HL-60 (cell line): Measurements from ENCODE around the gene CSGALNACT2.

ENCODE experiments used
- GABPA ChIP-seq: IDR thresholded peaks from 2 replicates; pipeline ENCODE4 v1.6.1; 2012; ENCODE audit warnings: low read depth
- POLR2AphosphoS5 ChIP-seq: IDR thresholded peaks from 2 replicates; pipeline ENCODE4 v1.6.1; 2012; ENCODE audit warnings: low read depth
- TF ChIP-seq, protein P1 (sequence below): IDR thresholded peaks from one replicate; pipeline ENCODE4 v1.5.1; 2011; ENCODE audit warnings: low read length, control low read depth, inconsistent platforms; ENCODE audit not compliant: insufficient read depth
- TF ChIP-seq, protein P2 (sequence below): IDR thresholded peaks from 2 replicates; pipeline ENCODE4 v1.6.1; 2012; ENCODE audit warnings: low read depth; ENCODE audit not compliant: insufficient replicate concordance

DNA sequence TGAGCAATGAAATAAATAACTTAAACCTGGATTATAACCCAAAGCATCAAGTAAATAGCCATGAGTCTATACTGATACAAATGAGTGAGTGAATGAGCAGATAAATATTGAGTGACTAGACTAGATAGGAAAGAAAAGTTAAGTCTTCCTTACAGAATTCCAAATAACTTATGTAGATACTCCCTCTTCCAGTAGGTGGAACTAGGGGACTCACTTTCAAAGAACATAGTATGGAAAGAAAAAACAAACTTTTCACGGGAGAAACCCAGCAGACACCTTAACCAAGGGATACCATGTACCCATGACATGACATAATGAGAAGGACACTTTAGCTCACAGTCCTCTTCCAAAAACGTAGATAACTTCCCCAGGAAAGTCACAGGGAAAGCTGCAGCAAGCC lies 32.2 kb downstream of the CSGALNACT2 start:
- TF ChIP-seq, protein P1, sequence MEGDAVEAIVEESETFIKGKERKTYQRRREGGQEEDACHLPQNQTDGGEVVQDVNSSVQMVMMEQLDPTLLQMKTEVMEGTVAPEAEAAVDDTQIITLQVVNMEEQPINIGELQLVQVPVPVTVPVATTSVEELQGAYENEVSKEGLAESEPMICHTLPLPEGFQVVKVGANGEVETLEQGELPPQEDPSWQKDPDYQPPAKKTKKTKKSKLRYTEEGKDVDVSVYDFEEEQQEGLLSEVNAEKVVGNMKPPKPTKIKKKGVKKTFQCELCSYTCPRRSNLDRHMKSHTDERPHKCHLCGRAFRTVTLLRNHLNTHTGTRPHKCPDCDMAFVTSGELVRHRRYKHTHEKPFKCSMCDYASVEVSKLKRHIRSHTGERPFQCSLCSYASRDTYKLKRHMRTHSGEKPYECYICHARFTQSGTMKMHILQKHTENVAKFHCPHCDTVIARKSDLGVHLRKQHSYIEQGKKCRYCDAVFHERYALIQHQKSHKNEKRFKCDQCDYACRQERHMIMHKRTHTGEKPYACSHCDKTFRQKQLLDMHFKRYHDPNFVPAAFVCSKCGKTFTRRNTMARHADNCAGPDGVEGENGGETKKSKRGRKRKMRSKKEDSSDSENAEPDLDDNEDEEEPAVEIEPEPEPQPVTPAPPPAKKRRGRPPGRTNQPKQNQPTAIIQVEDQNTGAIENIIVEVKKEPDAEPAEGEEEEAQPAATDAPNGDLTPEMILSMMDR: no peak
- TF ChIP-seq GABPA (no peak), POLR2AphosphoS5 (no peak)
- TF ChIP-seq, protein P2, sequence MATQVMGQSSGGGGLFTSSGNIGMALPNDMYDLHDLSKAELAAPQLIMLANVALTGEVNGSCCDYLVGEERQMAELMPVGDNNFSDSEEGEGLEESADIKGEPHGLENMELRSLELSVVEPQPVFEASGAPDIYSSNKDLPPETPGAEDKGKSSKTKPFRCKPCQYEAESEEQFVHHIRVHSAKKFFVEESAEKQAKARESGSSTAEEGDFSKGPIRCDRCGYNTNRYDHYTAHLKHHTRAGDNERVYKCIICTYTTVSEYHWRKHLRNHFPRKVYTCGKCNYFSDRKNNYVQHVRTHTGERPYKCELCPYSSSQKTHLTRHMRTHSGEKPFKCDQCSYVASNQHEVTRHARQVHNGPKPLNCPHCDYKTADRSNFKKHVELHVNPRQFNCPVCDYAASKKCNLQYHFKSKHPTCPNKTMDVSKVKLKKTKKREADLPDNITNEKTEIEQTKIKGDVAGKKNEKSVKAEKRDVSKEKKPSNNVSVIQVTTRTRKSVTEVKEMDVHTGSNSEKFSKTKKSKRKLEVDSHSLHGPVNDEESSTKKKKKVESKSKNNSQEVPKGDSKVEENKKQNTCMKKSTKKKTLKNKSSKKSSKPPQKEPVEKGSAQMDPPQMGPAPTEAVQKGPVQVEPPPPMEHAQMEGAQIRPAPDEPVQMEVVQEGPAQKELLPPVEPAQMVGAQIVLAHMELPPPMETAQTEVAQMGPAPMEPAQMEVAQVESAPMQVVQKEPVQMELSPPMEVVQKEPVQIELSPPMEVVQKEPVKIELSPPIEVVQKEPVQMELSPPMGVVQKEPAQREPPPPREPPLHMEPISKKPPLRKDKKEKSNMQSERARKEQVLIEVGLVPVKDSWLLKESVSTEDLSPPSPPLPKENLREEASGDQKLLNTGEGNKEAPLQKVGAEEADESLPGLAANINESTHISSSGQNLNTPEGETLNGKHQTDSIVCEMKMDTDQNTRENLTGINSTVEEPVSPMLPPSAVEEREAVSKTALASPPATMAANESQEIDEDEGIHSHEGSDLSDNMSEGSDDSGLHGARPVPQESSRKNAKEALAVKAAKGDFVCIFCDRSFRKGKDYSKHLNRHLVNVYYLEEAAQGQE: no peak
